ENCODE data around the gene VGLL4.

DNA sequence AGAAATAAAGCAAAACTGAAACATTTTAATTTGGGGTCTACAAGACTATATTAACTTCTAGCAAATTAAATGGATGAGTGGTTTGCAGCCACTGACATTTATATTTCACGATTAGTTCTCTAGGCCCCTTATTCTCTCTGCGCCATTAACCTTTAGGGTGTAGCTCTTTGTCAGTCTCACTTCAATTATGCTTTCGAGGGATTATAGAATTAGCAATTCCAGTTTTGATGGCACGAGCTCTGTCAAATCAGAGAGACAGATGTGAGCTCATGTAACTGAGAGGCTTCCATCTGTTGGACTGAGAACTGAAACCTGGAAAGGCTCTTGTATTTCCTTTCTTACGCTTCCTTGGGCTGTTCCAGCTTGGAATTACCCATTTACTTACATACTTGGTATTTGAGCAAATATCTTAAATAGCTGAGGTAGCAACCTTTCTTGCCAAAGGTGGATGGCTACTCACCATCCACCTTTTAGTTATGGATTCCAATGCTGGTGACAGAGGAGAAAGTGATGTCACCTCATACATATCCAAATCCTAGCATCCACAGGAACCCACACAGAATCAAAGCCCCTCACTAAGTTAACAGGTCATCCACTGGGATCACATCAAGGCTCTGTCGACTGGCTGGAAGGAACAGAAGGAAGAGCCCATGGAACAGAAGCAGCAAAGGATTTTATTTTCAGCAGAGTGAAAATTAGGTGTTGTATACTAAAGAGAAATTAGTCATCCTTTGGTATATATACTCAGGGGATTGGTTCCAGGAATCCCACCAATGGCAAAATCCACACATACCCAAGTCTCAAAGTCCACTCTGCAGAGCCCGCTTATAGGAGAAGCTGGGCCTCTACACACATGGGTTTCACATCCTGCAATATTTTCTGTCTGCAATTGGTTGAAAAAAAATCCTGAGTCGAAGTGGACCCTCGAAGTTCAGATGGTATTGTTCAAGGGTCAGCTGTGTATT lies 20.8 kb downstream of the VGLL4 start:
- TF ChIP-seq, protein P1, sequence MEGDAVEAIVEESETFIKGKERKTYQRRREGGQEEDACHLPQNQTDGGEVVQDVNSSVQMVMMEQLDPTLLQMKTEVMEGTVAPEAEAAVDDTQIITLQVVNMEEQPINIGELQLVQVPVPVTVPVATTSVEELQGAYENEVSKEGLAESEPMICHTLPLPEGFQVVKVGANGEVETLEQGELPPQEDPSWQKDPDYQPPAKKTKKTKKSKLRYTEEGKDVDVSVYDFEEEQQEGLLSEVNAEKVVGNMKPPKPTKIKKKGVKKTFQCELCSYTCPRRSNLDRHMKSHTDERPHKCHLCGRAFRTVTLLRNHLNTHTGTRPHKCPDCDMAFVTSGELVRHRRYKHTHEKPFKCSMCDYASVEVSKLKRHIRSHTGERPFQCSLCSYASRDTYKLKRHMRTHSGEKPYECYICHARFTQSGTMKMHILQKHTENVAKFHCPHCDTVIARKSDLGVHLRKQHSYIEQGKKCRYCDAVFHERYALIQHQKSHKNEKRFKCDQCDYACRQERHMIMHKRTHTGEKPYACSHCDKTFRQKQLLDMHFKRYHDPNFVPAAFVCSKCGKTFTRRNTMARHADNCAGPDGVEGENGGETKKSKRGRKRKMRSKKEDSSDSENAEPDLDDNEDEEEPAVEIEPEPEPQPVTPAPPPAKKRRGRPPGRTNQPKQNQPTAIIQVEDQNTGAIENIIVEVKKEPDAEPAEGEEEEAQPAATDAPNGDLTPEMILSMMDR (IDR thresholded peaks at IDR 0.05; ENCODE audit: insufficient read depth, low read length): no peak
- TF ChIP-seq, protein P2, sequence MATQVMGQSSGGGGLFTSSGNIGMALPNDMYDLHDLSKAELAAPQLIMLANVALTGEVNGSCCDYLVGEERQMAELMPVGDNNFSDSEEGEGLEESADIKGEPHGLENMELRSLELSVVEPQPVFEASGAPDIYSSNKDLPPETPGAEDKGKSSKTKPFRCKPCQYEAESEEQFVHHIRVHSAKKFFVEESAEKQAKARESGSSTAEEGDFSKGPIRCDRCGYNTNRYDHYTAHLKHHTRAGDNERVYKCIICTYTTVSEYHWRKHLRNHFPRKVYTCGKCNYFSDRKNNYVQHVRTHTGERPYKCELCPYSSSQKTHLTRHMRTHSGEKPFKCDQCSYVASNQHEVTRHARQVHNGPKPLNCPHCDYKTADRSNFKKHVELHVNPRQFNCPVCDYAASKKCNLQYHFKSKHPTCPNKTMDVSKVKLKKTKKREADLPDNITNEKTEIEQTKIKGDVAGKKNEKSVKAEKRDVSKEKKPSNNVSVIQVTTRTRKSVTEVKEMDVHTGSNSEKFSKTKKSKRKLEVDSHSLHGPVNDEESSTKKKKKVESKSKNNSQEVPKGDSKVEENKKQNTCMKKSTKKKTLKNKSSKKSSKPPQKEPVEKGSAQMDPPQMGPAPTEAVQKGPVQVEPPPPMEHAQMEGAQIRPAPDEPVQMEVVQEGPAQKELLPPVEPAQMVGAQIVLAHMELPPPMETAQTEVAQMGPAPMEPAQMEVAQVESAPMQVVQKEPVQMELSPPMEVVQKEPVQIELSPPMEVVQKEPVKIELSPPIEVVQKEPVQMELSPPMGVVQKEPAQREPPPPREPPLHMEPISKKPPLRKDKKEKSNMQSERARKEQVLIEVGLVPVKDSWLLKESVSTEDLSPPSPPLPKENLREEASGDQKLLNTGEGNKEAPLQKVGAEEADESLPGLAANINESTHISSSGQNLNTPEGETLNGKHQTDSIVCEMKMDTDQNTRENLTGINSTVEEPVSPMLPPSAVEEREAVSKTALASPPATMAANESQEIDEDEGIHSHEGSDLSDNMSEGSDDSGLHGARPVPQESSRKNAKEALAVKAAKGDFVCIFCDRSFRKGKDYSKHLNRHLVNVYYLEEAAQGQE (IDR thresholded peaks at IDR 0.05; ENCODE audit: insufficient replicate concordance, low read depth): no peak
- no peak for TF ChIP-seq POLR2AphosphoS5 (IDR thresholded peaks at IDR 0.05; ENCODE audit: low read depth)

All from HL-60 (cell line).